ENCODE measurements around the gene LCN12.

The LCN12 gene

DNA sequence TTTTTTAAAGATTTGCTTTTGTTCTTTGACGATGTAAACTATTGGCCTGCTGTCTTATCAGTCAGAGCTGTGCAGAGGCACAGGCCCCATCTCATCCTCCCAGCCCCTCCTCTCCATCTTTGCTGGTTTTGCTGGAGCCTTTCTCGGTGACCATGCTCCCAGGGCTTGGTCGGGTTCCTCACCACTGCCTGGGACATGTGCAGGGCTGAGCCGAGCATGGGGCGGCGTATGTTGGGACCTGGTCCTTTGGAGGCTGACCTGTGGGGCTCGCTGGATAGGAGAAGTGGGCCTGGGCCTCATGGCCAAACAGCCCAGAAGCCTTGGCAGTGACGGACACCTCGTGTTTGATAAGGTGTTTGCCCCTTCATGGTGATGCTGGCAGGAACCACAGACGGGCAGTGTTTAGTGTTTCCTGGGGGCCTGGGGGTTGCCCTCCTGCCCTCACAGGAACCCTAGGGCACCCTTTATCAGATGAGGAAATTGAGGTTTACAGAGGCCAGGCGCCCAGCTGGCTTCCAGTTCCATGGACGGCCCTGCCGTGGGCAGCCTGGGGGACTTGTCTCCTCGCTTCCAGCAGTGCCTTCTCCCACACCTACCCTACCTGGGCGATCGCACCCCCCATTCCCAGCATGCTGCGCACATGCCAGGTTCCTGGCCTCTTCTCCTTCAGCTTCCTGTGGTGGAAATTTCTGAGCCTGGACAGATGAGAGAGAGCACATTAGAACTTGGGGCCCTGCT lies 38.2 kb upstream of the LCN12 start:
- TF ChIP-seq, protein P1, sequence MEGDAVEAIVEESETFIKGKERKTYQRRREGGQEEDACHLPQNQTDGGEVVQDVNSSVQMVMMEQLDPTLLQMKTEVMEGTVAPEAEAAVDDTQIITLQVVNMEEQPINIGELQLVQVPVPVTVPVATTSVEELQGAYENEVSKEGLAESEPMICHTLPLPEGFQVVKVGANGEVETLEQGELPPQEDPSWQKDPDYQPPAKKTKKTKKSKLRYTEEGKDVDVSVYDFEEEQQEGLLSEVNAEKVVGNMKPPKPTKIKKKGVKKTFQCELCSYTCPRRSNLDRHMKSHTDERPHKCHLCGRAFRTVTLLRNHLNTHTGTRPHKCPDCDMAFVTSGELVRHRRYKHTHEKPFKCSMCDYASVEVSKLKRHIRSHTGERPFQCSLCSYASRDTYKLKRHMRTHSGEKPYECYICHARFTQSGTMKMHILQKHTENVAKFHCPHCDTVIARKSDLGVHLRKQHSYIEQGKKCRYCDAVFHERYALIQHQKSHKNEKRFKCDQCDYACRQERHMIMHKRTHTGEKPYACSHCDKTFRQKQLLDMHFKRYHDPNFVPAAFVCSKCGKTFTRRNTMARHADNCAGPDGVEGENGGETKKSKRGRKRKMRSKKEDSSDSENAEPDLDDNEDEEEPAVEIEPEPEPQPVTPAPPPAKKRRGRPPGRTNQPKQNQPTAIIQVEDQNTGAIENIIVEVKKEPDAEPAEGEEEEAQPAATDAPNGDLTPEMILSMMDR (conservative IDR thresholded peaks at IDR 0.05; ENCODE audit: low read depth, low read length) = no peak
- no peak for DNase-seq (ENCODE audit: low read depth)
- no peak overlapping the region for H3K4me3 ChIP-seq (ENCODE audit: low read depth, low read length)

- TF ChIP-seq, protein P1 (conservative IDR thresholded peaks at IDR 0.05; ENCODE audit: low read depth, low read length) = no peak
- no peak for DNase-seq (ENCODE audit: low read depth)
- no peak overlapping the region for H3K4me3 ChIP-seq (ENCODE audit: low read depth, low read length)
These were observed 36.3 kb upstream of the LCN12 start for GRCh38 chr9:136915632-136916329.

GRCh38 chr9:136916330-136917184 lies 35.5 kb upstream of the LCN12 start:
- DNase-seq (ENCODE audit: low read depth) = no peak
- H3K4me3 ChIP-seq (ENCODE audit: low read depth, low read length) = no peak overlapping the region
- TF ChIP-seq, protein P1 (conservative IDR thresholded peaks at IDR 0.05; ENCODE audit: low read depth, low read length) = no peak

DNA sequence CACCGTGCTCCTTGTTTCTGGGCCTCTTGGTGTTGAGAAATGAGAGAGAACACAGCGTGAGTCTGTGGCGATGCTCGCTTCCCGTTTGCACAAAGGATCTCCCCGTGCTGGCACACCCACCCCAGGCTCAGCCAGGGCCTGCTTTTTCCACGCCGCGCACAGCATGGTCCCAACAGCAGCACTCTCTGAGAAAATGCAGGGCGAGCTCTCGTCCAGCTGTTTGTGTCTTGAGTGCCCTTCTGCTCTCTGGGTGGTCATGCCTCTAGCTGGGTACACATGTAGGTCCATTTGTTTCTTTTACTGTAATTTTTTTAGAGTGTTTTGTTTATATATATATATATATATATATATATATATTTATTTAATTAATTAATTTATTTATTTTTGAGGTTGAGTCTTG lies 34.2 kb upstream of the LCN12 start:
- TF ChIP-seq, protein P1 (conservative IDR thresholded peaks at IDR 0.05; ENCODE audit: low read depth, low read length) = no peak
- H3K4me3 ChIP-seq (ENCODE audit: low read depth, low read length) = no peak overlapping the region
- DNase-seq (ENCODE audit: low read depth) = no peak

GRCh38 chr9:136920069-136920468 lies 32.0 kb upstream of the LCN12 start:
- no peak overlapping the region for H3K4me3 ChIP-seq (ENCODE audit: low read depth, low read length)
- TF ChIP-seq, protein P1 (conservative IDR thresholded peaks at IDR 0.05; ENCODE audit: low read depth, low read length) = no peak
- no peak for DNase-seq (ENCODE audit: low read depth)

- H3K4me3 ChIP-seq (ENCODE audit: low read depth, low read length) = no peak overlapping the region
- TF ChIP-seq, protein P1 (conservative IDR thresholded peaks at IDR 0.05; ENCODE audit: low read depth, low read length) = no peak
These were observed 31.3 kb upstream of the LCN12 start for GRCh38 chr9:136920734-136921231.

More at GRCh38 chr9:136920734-136921231, 31.3 kb upstream of the LCN12 start:
- no peak for DNase-seq (ENCODE audit: low read depth)

Data from choroid plexus epithelial cell (primary cell).